ENCODE measurements around the gene CTRB2.
"Not testable (repeated sequence)": the region's sequence is repeated elsewhere in the genome, so short reads cannot be mapped to it uniquely, and the experiment has no call there.

Gene CTRB2

DNA sequence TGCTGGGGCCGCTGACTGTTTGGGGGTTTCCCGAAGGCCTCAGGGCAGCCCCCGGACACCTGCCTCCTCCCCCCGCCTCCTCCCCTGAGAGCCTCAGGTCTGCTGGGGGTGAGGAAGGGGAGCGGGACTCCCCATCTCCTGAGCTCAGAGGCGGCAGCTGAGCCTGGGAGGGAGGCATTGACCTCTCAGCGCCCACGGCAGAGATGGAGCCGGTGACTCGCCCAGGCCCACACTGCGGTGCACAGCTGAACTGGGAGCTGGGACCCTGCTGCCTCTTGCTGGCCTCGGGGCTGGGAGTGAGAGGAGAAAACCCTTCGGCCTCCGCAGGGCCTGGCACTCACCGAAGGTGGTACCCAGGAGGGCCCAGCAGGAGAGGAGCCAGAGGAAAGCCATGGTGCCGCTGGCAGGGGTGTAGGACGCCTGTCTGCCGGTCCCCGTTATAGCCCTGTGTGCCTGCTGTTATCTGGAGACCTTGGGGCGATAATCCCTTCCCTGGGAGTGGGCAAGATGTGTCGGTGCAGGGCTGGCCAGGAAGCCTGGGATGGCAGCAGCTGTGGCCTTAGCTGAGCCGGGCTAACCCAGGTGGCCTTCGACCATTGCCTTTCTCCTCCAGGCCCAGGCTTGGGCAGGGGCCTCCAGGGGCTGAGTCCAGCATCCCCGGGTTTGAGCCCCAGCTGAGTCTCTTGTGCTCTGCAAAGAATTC is at the start of gene CTRB2:
TSS of gene CTRB2 (minus strand) at position 413 of the 703 bp plus-strand sequence. CDS start at position 393, 20 bp downstream.
- no peak for DNase-seq

- no peak for DNase-seq
These were observed 49.2 kb upstream of the CTRB2 start for GRCh38 chr16:75256059-75256571.

GRCh38 chr16:75254359-75254837 is 47.4 kb upstream of the CTRB2 start:
- DNase-seq = no peak

- DNase-seq = no peak
These were observed 46.3 kb upstream of the CTRB2 start for GRCh38 chr16:75252946-75253911.

DNA sequence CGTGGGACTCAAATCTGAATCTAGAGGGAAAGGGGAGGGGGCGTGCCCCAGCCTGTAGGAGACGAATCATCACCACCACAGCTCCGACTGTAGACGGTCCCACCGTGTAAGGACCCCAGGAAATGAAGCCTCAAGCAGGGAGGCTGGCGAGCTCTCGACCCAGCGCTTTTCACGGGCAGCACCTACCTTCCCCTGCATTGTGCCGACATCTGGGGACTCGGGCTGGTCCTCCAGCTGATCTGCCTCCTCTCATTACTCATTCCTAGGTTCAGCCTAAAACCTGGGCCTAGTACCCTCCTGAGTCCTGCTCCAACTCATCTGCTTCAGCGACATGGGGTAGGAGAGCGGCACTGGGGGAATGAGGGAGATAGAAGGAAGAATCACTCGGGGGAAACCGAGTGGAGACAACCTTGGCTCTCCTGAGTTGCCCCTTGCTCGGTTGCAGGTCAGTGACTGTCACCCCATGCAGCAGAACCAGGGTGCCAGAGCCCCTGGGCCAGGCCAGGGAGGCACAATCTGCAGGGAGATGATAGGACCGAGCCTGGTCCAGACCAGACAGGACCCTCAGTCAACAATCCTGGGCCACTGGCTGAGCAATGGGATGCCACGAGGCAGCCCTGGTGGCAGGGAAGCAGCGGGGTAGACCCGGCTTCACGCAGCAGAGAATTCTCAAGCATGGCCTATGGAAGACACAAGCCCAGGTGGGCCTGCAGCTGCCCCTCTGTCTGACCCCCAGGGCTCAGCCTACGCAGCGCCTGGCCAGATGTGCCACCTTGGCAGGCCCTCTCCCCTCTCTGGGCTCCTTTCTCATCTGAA is 45.3 kb upstream of the CTRB2 start:
- no peak for DNase-seq

- no peak for DNase-seq
These were observed 44.5 kb upstream of the CTRB2 start, which contains the start of gene BCAR1 for GRCh38 chr16:75251280-75252048. Gene BCAR1, minus strand, starts transcription at chr16:75251624. Its CDS starts 142 bp downstream, at chr16:75251482.

DNA sequence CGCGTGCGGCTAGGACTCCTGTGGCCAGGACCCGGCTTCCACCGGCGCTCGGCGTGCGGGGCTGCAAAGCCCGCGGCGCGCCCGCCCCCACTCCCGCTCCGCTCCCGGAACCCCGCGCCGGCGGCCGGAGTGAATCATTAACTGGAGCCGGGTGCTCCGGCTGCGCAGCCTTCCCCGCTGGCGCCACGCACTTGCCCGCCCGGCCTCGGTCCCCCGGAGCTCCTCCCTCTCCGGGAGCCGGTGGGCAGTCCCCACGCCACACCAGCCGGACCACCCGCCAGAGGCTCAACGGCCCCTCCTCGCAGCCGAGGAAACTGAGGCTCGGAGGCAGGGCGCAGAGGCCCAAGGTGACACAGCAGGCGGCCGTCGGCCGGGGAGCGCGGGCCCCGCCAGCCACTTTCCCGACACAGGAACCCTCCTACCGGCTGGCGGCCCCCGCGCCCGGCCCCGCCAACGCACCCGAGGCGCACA is 43.9 kb upstream of the CTRB2 start:
- no peak for DNase-seq

DNA sequence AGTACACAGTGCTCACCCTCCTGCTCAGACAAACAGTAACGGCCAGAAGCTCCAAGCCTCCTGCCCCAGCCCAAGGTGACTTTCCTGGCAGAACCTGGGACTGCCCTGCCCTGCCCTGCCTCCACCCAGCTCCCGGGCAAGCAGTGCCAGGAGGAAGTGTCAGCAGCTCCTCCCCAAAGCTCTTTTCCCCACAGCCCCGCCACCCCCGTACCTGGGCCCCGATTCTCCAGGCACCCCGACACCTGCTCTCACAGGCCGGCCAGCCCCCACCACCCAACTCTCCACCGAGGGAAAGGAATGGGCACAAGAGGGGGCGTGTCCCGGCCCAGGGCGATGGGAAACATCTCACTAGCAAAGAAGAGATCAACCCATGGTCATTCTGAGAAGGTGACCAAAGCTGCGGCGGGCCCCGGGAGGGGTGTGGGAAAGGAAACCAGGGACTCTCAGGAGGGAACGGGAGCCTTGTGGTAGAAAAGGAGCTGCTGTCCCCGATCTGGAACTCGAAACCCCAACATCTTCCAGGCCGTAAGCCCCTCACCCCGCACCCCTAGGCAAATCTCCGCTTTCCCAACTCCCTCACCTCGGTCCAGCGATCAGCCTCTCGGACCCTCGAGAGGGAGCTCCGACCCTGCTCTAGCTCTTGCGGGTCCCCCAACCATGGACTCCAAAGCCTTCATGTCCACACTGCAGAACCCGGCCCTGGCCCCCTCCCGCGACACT is 43.3 kb upstream of the CTRB2 start:
- DNase-seq = no peak

DNA sequence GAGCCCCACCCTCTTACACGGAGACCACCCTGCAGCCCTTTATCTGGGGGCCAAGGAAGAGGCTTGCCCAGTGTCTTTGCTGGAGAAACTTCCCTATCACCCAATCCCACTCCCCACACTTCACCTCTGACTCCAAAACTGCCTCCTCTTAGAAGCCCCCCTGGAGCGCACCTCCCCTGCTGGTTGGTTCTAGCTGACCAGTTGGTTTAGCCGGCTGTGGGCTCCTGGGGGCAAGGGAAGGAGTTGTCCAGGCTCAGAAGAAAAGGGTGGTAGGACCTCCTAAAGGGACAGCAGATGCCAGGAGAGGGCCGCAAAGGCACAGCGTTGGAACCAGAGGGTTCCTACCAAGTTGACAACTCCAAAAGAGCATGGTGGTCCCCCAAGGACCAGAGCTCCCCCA is 42.5 kb upstream of the CTRB2 start:
- no peak for DNase-seq

DNA sequence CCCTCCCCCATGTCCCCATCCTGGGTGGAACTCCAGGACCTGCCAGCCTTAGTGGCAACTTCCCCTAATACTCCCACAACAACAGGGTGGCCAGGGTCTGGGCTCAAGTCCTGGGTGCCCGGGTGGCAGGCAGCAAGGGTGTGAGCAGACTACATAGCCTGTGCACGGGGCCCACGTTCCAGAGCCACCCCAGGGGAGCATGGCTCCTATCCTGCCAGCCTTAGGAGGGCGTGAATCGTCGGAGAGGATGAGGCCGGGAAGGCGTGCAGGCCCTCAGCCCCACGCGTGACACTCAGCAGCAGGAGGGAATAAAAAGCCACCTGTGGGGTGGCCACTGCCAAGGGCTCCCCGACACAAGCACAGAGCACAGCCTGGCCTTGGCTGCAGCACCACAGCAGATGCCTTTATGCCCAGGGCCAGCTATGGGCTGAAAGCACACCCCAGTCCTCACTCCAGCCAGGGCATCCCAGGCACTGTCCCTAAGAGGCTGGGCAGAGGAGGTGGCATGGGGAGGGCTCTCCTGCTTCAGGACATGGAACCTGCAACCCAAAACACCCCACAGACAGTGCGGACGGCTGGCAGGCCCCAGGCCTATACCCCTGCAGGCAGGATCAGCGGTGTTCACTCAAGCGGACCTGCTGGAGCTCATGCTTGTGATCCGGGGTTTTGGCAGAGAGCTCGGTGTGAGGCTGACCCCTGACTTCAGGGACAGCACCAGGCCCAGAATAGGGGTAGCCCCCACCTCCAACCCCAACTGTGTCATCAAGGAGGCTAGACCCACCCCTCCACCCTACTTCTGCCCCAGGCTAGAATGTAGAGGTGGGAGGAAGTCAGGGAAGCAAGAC is 41.8 kb upstream of the CTRB2 start:
- no peak for DNase-seq

DNA sequence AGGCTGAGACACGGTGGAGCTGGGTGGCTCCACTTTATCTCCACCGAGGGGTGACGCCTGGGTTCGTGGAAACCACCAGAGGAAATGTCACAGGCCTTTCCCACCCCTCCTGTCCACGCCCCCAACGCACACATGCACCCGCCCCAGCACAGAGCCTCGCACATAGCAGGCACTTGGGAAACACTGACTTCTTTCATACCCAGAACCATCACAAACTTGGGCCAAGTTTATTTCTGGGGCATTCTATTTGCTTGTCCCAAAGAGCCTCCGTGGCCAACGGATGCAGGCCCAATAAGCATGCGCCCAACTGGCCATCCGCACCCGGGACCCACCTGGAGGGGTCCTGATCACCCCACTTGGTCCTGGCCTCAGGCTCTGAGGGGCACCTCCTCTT is 41.2 kb upstream of the CTRB2 start:
- no peak for DNase-seq

- DNase-seq = no peak
These were observed 40.3 kb upstream of the CTRB2 start for GRCh38 chr16:75247249-75247648.

GRCh38 chr16:75246504-75247205 is 39.7 kb upstream of the CTRB2 start:
- no peak for DNase-seq

DNA sequence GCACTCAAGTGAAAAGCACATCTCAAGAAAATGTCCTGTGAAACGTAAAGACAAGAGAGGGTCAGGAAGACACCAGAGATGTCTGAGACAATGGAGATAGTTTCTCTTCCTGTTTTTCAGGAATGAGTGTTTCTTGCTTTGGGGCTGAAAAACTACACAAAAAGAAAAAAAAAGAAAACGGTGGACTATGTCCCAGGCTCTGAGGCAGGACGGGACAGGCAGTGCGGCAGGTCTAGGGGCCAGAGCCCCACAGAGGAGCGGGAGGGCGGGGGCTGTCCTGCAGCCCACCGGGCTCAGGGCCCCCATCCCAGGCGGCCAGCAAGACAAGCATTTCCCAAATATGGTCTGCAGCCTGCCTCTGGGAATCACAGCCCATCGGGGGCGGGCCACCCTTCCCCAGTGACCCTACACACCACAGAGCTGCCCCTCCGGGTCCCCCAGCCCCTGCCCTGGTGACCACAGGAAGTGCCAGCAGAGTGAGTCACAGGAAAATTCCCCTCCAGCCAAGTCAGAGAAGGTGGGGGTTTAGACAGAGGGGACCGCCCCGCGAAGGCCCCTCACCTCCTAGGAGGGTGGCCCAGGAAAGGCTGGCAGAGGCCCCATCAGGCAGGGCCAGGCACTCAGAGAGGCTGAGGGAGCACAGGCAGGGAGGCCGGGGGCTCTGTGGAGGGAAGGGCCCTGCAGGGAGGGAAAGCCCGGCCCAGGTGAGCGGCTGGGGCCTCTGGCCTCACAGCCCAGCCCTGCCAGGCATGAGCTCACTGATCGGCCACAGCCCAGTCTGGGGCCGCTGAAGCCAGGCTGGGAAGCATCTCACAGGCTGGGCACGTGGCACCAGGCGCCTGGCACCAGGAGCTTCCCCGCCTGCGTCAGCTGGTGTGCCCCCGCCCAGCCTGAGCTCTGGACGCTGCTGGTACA is 38.1 kb upstream of the CTRB2 start:
- no peak for DNase-seq

DNA sequence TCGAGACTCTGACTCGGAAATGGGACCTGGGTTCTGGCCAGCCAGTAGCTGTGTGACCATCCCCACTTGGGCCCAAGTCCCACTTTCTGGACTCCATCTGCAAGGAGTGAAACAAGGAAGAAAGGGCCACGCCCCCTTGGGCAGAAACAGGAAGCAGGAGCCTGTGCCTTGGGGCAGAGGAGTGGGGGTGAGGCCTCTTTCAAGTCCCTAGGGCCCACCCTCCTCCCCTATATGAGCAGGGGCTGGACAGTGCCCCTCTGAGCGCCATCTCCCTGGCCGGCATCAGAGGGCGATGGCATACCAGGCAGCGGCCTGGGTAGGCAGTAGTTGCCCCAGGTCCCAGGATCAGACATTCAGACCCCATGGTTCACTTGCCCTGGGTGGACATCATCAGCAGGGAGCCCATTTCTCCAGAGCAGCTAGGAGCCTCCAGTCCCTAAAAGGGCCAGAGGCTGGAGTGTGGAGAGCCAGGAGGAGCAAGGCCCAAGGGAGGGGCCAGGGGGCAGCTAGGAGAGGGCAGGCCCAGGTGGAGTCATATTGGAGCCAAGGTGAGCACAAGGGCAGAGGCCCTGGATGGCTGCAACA is 37.4 kb upstream of the CTRB2 start:
- no peak for DNase-seq

GRCh38 chr16:75243667-75244224 is 36.8 kb upstream of the CTRB2 start:
- DNase-seq = no peak

DNA sequence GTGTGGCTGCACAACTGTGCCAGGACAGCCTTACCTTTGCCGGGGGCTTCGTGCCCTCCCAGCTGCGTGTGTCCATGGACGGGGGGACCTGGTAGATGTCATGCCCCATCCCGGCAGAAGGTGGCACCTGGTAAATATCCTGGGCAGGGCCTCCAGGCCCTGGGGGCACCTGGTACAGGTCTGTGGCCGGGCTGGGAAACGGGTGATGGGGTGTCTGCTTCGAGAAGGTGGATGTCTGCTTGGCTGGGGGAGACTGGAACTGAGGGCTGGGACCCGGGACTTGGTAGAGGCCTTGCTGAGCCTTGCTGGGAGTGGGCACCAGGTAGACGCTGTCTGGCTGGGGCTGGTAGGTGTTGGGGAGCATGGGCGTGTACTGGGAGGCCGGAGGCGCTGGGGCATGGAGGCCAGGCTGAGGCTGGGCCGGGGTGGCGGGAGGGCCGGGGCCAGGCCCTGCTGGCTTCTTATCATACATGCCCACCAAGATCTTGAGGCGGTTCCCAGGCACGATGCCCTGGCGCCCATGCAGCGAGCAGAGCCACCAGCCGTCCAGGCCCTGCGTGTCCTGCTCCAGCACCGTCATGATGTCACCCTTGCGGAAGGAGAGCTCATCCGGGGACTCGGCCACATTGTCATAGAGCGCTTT is 35.6 kb upstream of the CTRB2 start:
- DNase-seq = not testable (repeated sequence)

Data from CD4-positive, alpha-beta T cell treated with Interleukin-21 for 1 hour (primary cell).